C4-2B (cell line): ENCODE measurements around the gene POLR2F.

Source experiments
- H3K27ac ChIP-seq: fragments of 450-650 bp; 2 replicates; pipeline ENCODE4 v1.5.1; 2017
- CTCF ChIP-seq: fragments of 450-650 bp; conservative IDR thresholded peaks from 2 replicates; pipeline ENCODE4 v1.5.1; 2017; ENCODE audit warnings: mild to moderate bottlenecking
- ZFX ChIP-seq: fragments of 450-650 bp; IDR thresholded peaks from 2 replicates; pipeline ENCODE4 v1.6.1; 2017

The POLR2F gene

GRCh38 chr22:37931893-37932389 lies 21.6 kb upstream of the POLR2F start:
- no peak for TF ChIP-seq CTCF
- TF ChIP-seq ZFX: no peak
- H3K27ac ChIP-seq: no peak overlapping the region

DNA sequence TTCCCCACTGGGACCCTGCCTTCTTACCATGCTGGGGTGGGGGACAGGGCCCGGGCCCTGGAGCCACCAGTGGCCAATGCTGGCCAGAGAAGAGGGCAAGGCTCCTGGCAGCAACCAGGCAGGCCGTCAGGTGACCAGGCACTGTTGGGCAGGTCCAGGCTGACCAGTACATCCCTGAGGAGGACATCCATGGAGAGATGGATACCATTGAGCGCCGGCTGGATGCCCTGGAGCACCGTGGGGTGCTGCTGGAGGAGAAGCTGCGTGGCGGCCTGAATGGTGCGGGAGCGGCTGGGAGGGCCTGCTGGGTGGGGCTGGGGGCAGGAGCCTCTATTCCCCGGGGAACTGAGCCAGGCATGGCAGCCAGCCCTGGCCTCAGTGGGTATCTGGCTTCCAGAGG lies 21.1 kb upstream of the POLR2F start:
- no peak overlapping the region for H3K27ac ChIP-seq
- no peak for TF ChIP-seq ZFX
- TF ChIP-seq CTCF: no peak

- TF ChIP-seq CTCF: no peak
- no peak for TF ChIP-seq ZFX
- peak overlapping the region; percentile 55 for H3K27ac ChIP-seq
Observed at GRCh38 chr22:37932821-37933578, 20.5 kb upstream of the POLR2F start.

DNA sequence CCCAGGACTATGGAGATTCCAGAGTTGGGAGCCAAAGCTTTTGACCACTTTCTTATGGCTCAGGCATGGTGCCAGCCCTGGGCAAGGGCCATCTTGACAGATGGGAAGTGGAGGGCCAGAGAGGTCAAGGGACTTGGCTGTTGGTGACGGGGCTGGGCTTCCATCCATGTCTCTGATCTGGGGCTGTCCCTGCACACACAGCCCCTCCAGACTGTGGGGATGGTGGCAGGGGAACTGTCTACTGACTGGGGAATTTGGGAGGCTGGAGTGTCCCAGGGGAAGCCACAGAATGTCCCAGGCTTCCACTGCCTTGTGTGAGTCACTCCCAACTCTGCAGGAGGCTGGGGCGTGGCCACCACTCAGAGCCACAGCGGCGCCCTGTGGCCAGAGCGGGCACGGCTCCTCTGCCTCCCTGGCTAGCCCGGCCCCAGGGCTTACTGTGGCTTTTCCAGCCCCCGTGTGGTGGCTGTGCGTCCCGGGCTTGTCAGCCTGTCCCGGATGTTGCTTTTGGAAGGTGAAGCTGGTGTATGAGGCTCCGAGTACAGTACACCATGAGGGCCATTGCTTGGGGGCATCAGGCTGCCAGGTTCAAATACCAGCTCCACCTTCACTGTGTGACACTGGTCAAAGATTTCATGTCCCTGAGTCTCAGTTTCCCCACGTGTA lies 19.7 kb upstream of the POLR2F start:
- TF ChIP-seq CTCF: peak; percentile 99
- TF ChIP-seq ZFX: no peak
- peak overlapping the region; percentile 55 for H3K27ac ChIP-seq

DNA sequence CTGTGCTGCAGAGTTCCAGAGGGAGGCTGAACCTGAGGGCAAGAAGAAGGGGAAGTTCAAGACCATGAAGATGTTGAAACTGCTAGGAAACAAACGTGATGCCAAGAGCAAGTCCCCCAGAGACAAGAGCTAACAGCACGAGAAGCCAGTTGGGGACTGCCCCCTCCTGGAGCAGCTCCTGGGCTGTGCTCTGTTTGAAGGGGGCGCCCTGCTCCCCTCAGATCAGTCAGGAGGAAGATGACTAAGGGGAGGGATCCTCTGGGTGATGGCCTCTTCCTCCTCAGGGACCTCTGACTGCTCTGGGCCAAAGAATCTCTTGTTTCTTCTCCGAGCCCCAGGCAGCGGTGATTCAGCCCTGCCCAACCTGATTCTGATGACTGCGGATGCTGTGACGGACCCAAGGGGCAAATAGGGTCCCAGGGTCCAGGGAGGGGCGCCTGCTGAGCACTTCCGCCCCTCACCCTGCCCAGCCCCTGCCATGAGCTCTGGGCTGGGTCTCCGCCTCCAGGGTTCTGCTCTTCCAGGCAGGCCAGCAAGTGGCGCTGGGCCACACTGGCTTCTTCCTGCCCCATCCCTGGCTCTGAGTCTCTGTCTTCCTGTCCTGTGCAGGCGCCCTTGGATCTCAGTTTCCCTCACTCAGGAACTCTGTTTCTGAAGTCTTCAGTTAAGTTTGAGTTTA lies 12.7 kb upstream of the POLR2F start:
- no peak overlapping the region for H3K27ac ChIP-seq
- TF ChIP-seq CTCF (no peak), ZFX (no peak)

DNA sequence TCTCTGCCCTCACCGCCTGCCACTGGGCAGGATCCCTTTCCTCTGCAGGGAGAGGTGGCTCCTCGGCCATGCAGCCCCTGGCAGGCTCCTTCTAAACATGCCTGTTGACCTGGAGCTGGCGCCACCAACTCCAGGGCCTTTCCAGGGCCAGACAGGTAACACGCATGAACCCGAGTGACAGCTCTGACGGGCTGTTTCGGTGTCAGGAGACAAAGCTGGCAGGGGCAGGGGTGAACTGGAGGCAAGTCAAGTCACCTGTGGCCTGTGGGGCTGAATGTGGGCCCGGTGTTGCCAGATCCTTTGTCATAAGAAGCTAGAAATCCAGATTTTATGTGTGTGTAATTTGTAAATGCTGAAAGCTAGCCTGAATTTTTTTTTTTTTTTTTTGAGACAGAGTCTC lies 11.4 kb upstream of the POLR2F start:
- H3K27ac ChIP-seq: no peak overlapping the region
- no peak for TF ChIP-seq ZFX
- TF ChIP-seq CTCF: no peak
